ENCODE data around the gene CAPN2. TPM values are rescaled to one million over a fixed set of nuclear protein-coding genes. Genes with fewer than 3 reads are reported as not detected.

The CAPN2 gene
- total RNA-seq, 1 donor from 2014 or later, result 98.6 TPM

DNA sequence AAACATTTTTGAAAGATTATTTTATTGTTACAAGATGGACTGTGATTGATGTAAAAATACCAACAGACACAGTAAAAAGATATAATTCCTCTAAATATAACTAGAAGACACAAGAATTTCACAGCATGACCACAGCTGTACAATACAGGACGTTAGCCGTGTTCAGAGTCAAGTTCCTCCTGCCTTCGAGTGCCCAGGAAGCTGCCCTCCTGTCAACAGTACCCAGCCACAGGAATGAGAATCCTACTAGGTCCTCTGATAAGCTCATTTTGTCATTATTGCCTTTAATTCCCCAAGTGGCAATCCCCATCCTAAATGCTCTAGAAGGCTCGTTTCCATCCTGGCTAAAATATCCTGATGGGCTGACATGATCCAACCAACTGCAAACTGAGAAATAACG lies 16.4 kb upstream of the CAPN2 start:
- no peak for DNase-seq (ENCODE audit: low read depth, low spot score)
- Mint-ChIP-seq H3K4me3 (no peak overlapping the region), H3K27me3 (ENCODE audit: low read depth) (no peaks in the 10 kb centered on the region), H3K4me1 (peaks cover 12% of the 10 kb centered on the region), H3K36me3 (ENCODE audit: low read depth) (no peaks in the 10 kb centered on the region), H3K27ac (ENCODE audit: unreplicated experiment) (no peak overlapping the region), H3K9me3 (no peaks in the 10 kb centered on the region)
- TF ChIP-seq, protein P1, sequence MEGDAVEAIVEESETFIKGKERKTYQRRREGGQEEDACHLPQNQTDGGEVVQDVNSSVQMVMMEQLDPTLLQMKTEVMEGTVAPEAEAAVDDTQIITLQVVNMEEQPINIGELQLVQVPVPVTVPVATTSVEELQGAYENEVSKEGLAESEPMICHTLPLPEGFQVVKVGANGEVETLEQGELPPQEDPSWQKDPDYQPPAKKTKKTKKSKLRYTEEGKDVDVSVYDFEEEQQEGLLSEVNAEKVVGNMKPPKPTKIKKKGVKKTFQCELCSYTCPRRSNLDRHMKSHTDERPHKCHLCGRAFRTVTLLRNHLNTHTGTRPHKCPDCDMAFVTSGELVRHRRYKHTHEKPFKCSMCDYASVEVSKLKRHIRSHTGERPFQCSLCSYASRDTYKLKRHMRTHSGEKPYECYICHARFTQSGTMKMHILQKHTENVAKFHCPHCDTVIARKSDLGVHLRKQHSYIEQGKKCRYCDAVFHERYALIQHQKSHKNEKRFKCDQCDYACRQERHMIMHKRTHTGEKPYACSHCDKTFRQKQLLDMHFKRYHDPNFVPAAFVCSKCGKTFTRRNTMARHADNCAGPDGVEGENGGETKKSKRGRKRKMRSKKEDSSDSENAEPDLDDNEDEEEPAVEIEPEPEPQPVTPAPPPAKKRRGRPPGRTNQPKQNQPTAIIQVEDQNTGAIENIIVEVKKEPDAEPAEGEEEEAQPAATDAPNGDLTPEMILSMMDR (conservative IDR thresholded peaks at IDR 0.05), result no peak

DNA sequence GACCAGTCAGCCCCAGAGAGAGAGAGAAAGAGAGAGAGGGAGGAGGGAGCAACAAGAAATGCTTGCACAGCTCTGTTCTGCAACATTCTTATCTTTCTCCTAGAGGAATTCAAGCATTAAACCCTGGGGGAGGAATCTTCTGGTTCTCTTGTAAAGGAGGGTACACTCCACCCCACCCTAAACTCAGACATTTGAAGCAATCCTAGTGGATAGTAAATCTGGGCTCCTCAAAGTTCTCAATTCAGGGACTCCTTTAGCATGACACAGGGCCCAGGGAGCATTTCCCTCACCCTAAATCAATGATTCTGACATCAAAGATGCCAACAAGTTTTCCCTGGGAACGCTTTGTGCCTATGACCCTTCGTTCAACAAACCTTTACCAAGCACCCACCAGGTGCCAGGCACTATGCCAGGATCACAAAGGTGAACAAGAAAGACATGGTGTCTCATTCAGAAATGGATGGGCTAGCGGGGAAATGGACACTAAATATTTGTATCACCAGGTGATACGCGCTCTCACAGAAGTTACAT lies 11.9 kb upstream of the CAPN2 start:
- TF ChIP-seq, protein P1 (conservative IDR thresholded peaks at IDR 0.05), result no peak
- Mint-ChIP-seq H3K27ac (ENCODE audit: unreplicated experiment) (no peak overlapping the region), H3K27me3 (ENCODE audit: low read depth) (no peaks in the 10 kb centered on the region), H3K4me3 (no peak overlapping the region), H3K4me1 (peaks cover 18% of the 10 kb centered on the region), H3K36me3 (ENCODE audit: low read depth) (no peaks in the 10 kb centered on the region), H3K9me3 (no peaks in the 10 kb centered on the region)
- DNase-seq (ENCODE audit: low read depth, low spot score), result no peak

DNA sequence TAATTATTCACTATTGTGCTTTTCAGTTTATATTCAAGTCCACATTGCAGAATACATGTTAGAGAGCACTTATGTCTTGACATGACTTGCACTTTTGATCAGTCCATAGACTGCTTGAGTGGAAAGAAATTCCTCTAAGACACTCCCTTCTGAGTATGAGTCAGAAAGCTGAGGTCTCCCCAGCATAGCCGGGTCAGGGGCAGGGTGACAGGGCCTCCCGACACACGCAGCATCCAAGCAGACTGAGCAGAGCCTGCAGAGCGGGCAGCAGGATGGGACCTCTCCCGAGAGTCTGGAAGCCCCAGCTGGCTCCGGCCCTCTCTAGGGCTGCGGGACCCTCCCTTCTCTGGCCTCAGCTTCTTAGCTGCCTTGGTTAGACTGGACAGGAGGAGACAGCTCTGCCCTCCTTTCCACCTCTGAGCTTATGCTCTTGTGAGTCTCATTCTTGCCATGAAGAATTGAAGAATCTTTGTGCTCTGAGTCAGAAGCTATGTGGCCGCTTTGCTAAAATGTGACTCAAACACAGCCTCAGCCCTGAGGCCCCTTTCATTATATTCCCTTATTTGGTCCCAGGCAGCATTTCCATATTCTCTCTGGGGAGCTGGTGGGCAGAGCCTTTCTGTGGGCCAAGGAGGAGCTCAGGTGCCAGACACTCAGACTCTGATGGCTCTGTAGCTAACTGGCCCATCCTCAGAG lies 11.2 kb upstream of the CAPN2 start:
- peaks cover 18% of the 10 kb centered on the region for H3K4me1 Mint-ChIP-seq
- TF ChIP-seq, protein P1 (conservative IDR thresholded peaks at IDR 0.05), result no peak

DNA sequence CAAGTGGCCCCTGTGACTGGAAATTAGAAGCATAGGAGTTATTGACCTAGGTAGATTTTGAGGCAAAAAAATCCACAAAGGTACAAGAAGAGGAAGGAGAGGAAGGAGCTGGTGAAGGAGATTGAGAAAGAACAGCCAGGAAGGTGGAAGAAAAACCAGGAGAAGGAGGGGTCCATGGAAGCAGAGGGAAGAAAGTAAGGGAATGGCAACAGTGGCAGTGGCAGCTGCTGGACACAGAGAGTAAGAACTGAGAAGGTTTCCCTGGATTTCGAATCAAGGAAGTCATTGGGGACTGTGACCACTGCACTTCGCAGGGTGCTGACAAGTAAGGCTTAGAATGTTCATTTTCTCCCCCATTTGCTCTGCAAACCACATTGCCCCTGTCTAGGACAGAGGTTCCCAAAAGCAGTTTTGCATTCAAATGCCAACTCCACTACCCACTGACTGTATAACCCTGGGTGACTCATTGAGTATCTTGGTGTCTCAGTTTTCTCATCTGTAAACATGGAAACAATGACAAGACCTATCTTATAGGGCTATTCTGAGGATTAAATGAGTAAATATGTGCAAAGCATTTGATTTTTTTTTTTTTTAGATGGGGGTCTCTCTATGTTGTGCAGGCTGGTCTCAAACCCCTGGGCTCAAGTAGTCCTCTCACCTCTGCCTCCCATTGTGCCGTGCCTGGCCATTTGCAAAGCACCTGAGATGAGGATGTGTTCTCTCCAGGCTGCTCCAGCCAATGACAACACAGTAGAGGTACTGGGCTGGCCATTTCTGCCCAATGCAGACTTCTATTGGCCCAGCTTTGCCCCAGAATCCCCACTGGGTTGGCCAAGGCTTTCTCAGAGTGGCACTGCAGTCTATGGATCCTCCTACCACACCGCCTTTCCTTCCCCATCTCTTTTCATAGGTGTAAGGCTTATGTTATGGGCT lies 9.3 kb upstream of the CAPN2 start:
- H3K27me3 Mint-ChIP-seq (ENCODE audit: low read depth), result no peaks in the 10 kb centered on the region
- H3K27ac Mint-ChIP-seq (ENCODE audit: unreplicated experiment), result no peak overlapping the region
- TF ChIP-seq, protein P1 (conservative IDR thresholded peaks at IDR 0.05), result no peak
- H3K36me3 Mint-ChIP-seq (ENCODE audit: low read depth), result no peaks in the 10 kb centered on the region
- H3K9me3 Mint-ChIP-seq, result no peaks in the 10 kb centered on the region
- no peak overlapping the region for H3K4me3 Mint-ChIP-seq
- no peak for DNase-seq (ENCODE audit: low read depth, low spot score)
- peaks cover 19% of the 10 kb centered on the region for H3K4me1 Mint-ChIP-seq

More for the DNA sequence above, 11.2 kb upstream of the CAPN2 start:
- Mint-ChIP-seq H3K27ac (ENCODE audit: unreplicated experiment) (peak overlapping the region; percentile 80), H3K9me3 (no peaks in the 10 kb centered on the region), H3K36me3 (ENCODE audit: low read depth) (no peaks in the 10 kb centered on the region), H3K27me3 (ENCODE audit: low read depth) (no peaks in the 10 kb centered on the region), H3K4me3 (no peak overlapping the region)
- peak; percentile 12 for DNase-seq (ENCODE audit: low read depth, low spot score)

DNA sequence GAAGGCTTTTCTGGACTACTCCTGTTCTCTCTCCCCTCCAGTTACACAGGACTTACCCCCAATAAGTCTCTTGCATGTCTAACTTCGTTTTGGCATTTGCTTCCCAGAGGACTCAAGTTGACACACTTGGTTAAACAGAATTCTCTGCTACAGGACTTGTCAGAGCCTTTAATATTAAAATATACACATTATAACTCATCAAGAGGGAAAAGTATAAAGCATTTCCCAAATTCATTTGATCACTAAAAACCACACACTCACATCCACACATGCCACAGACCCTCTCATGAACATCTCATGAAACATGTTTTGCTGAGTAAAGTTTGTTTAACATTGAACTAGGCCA lies 8.7 kb upstream of the CAPN2 start:
- Mint-ChIP-seq H3K27ac (ENCODE audit: unreplicated experiment) (no peak overlapping the region), H3K4me1 (peaks cover 17% of the 10 kb centered on the region), H3K36me3 (ENCODE audit: low read depth) (no peaks in the 10 kb centered on the region), H3K9me3 (no peaks in the 10 kb centered on the region), H3K4me3 (no peak overlapping the region), H3K27me3 (ENCODE audit: low read depth) (no peaks in the 10 kb centered on the region)
- TF ChIP-seq, protein P1 (conservative IDR thresholded peaks at IDR 0.05), result no peak
- no peak for DNase-seq (ENCODE audit: low read depth, low spot score)
